ENCODE data around the gene REX1BD. TPM values are rescaled to one million over a fixed set of nuclear protein-coding genes. Genes with fewer than 3 reads are reported as not detected.

REX1BD gene
- total RNA-seq, 1 experiment from 2014 or later = 70.9 TPM

GRCh38 chr19:18612772-18613588 lies 24.4 kb downstream of the REX1BD start, which contains the start of gene TMEM59L:
TSS of gene TMEM59L (plus strand) at chr19:18612870. CDS start at chr19:18612959, 89 bp downstream.
- no peak for DNase-seq (ENCODE audit: low read depth)

- DNase-seq (ENCODE audit: low read depth) = no peak
These were observed 25.1 kb downstream of the REX1BD start for GRCh38 chr19:18613589-18614234.

- no peak for DNase-seq (ENCODE audit: low read depth)
These were observed 27.4 kb downstream of the REX1BD start for GRCh38 chr19:18616023-18616422.

GRCh38 chr19:18617562-18617961 lies 29.0 kb downstream of the REX1BD start:
- no peak for DNase-seq (ENCODE audit: low read depth)

GRCh38 chr19:18618236-18618635 lies 29.6 kb downstream of the REX1BD start:
- no peak for DNase-seq (ENCODE audit: low read depth)

GRCh38 chr19:18620311-18620710 lies 31.7 kb downstream of the REX1BD start:
- no peak for DNase-seq (ENCODE audit: low read depth)

GRCh38 chr19:18620902-18621301 lies 32.3 kb downstream of the REX1BD start:
- DNase-seq (ENCODE audit: low read depth) = no peak

GRCh38 chr19:18626906-18627305 lies 38.3 kb downstream of the REX1BD start:
- DNase-seq (ENCODE audit: low read depth) = no peak

GRCh38 chr19:18629166-18630088 lies 40.8 kb downstream of the REX1BD start:
- DNase-seq (ENCODE audit: low read depth) = no peak

- DNase-seq (ENCODE audit: low read depth) = no peak
These were observed 44.7 kb downstream of the REX1BD start for GRCh38 chr19:18633321-18633720.

GRCh38 chr19:18634612-18635297 lies 46.2 kb downstream of the REX1BD start:
- no peak for DNase-seq (ENCODE audit: low read depth)

- DNase-seq (ENCODE audit: low read depth) = no peak
These were observed 47.2 kb downstream of the REX1BD start for GRCh38 chr19:18635831-18636182.

- DNase-seq (ENCODE audit: low read depth) = peak; percentile 92
These were observed 47.8 kb downstream of the REX1BD start for GRCh38 chr19:18636183-18636968.

GRCh38 chr19:18636969-18637629 lies 48.5 kb downstream of the REX1BD start, which contains the start of gene KLHL26:
TSS of gene KLHL26 (plus strand) at chr19:18637028. CDS start at chr19:18637055, 27 bp downstream.
- no peak for DNase-seq (ENCODE audit: low read depth)

- no peak for DNase-seq (ENCODE audit: low read depth)
These were observed 49.4 kb downstream of the REX1BD start for GRCh38 chr19:18637673-18638630.

- no peak for DNase-seq (ENCODE audit: low read depth)
These were observed 51.2 kb downstream of the REX1BD start for GRCh38 chr19:18639706-18640243.

All from HT1080 (cell line).